Loucy (cell line): ENCODE measurements around the gene CC2D1B.

ENCODE experiments used
- H2AFZ ChIP-seq: fragments of 200-600 bp; sonication (generic); 2 replicates; pipeline ENCODE4 v1.6.0; 2016; ENCODE audit warnings: antibody characterized with exemption, mild to moderate bottlenecking, low read length, moderate library complexity
- H3F3A ChIP-seq: fragments of 200-600 bp; 2 replicates; pipeline ENCODE4 v1.6.0; 2016; ENCODE audit warnings: antibody characterized with exemption, low read depth, mild to moderate bottlenecking
- H3K27me3 ChIP-seq: fragments of 200-600 bp; sonication (generic); 2 replicates; pipeline ENCODE4 v1.6.1; 2014; ENCODE audit warnings: low read length, mild to moderate bottlenecking; ENCODE audit not compliant: insufficient read depth, poor library complexity, severe bottlenecking
- H3K36me3 ChIP-seq: fragments of 200-600 bp; sonication (generic); 2 replicates; pipeline ENCODE4 v1.6.1; 2016; ENCODE audit warnings: low read length; ENCODE audit not compliant: insufficient read depth
- H3K4me1 ChIP-seq: fragments of 200-600 bp; sonication (generic); 2 replicates; pipeline ENCODE4 v1.5.1; 2014; ENCODE audit warnings: low read length, mild to moderate bottlenecking; ENCODE audit not compliant: insufficient read depth, poor library complexity, severe bottlenecking
- H3K4me2 ChIP-seq: fragments of 200-600 bp; sonication (generic); 2 replicates; pipeline ENCODE4 v1.6.0; 2014; ENCODE audit warnings: antibody characterized with exemption, low read length, low read depth, mild to moderate bottlenecking; ENCODE audit not compliant: poor library complexity, severe bottlenecking
- H3K4me3 ChIP-seq: fragments of 200-600 bp; sonication (generic); 2 replicates; pipeline ENCODE4 v1.5.1; 2014; ENCODE audit warnings: low read length, mild to moderate bottlenecking, mixed read lengths; ENCODE audit not compliant: poor library complexity, severe bottlenecking
- H3K79me2 ChIP-seq: fragments of 200-600 bp; sonication (generic); 2 replicates; pipeline ENCODE4 v1.6.1; 2014; ENCODE audit warnings: low read length; ENCODE audit not compliant: insufficient read depth
- H3K9ac ChIP-seq: fragments of 200-600 bp; sonication (generic); 2 replicates; pipeline ENCODE4 v1.6.0; 2014; ENCODE audit warnings: mild to moderate bottlenecking, low read depth, low read length, moderate library complexity; ENCODE audit not compliant: poor library complexity, severe bottlenecking
- H3K9me2 ChIP-seq: fragments of 200-600 bp; sonication (generic); replicated peaks from 2 replicates; pipeline ENCODE4 v1.6.1; 2016; ENCODE audit warnings: low read depth, low read length, mixed read lengths
- H3K9me3 ChIP-seq: fragments of 200-600 bp; sonication (generic); 2 replicates; pipeline ENCODE4 v1.6.1; 2014; ENCODE audit warnings: mild to moderate bottlenecking, antibody characterized with exemption, low read length, low read depth; ENCODE audit not compliant: insufficient read depth
- H4K20me1 ChIP-seq: fragments of 200-600 bp; sonication (generic); 2 replicates; pipeline ENCODE4 v1.6.0; 2014; ENCODE audit warnings: antibody characterized with exemption, low read length, mild to moderate bottlenecking; ENCODE audit not compliant: insufficient read depth, poor library complexity, severe bottlenecking
- CTCF ChIP-seq: fragments of 200-600 bp; sonication (generic); conservative IDR thresholded peaks from 2 replicates; pipeline ENCODE4 v1.5.1; 2014; ENCODE audit warnings: mild to moderate bottlenecking, antibody characterized with exemption, low read length
- EZH2phosphoT487 ChIP-seq: fragments of 200-600 bp; IDR thresholded peaks from 2 replicates; pipeline ENCODE4 v1.6.1; 2018; ENCODE audit warnings: antibody characterized with exemption, mild to moderate bottlenecking, moderate library complexity, borderline replicate concordance

CC2D1B gene

GRCh38 chr1:52404975-52405338 is 39.0 kb upstream of the CC2D1B start:
- Histone ChIP-seq H4K20me1 (peaks cover 38% of the 10 kb centered on the region), H3K9me3 (no peaks in the 10 kb centered on the region), H3F3A (no peaks in the 10 kb centered on the region), H2AFZ (peak overlapping the region; percentile 89; the same call in 1 of the 2 replicates), H3K4me3 (peak overlapping the region; percentile 86), H3K9ac (peak overlapping the region; percentile 89), H3K79me2 (peaks cover 90% of the 10 kb centered on the region), H3K27me3 (no peaks in the 10 kb centered on the region), H3K9me2 (no peaks in the 10 kb centered on the region), H3K4me2 (peak overlapping the region; percentile 90), H3K4me1 (peaks cover 49% of the 10 kb centered on the region), H3K36me3 (peaks cover 30% of the 10 kb centered on the region; the same call in 1 of the 2 replicates)
- TF ChIP-seq CTCF (no peak; the same call in 1 of the 2 replicates), EZH2phosphoT487 (no peak)

GRCh38 chr1:52404116-52404974 is 38.3 kb upstream of the CC2D1B start, which contains the start of the genes ORC1 and PRPF38A:
TSS of gene ORC1 (minus strand) at chr1:52404423. CDS start at chr1:52402223, 2,200 bp downstream.
TSS of gene PRPF38A (plus strand) at chr1:52404602. CDS start at chr1:52404750, 148 bp downstream.
- Histone ChIP-seq H3K4me1 (peaks cover 49% of the 10 kb centered on the region), H3F3A (no peaks in the 10 kb centered on the region), H3K4me3 (peak within 1 kb of the TSS; percentile 86), H3K36me3 (peaks cover 29% of the 10 kb centered on the region; the same call in 1 of the 2 replicates), H2AFZ (peak within 1 kb of the TSS; percentile 89), H3K9me3 (no peaks in the 10 kb centered on the region), H4K20me1 (peaks cover 40% of the 10 kb centered on the region), H3K9ac (peak within 1 kb of the TSS; percentile 89), H3K79me2 (peaks cover 92% of the 10 kb centered on the region), H3K27me3 (no peaks in the 10 kb centered on the region), H3K9me2 (no peaks in the 10 kb centered on the region), H3K4me2 (peak within 1 kb of the TSS; percentile 90)
- TF ChIP-seq EZH2phosphoT487 (no peak), CTCF (peak; percentile 82)

- H3K79me2 ChIP-seq: peaks cover 90% of the 10 kb centered on the region
- no peaks in the 10 kb centered on the region for H3K9me2 ChIP-seq
- H3K27me3 ChIP-seq: no peaks in the 10 kb centered on the region
- peaks cover 40% of the 10 kb centered on the region for H4K20me1 ChIP-seq
- H3K9me3 ChIP-seq: no peaks in the 10 kb centered on the region
- peaks cover 22% of the 10 kb centered on the region; the same call in 1 of the 2 replicates for H3K36me3 ChIP-seq
- peak overlapping the region; percentile 89 for H3K9ac ChIP-seq
- peak overlapping the region; percentile 73 for H3K4me2 ChIP-seq
- no peak for TF ChIP-seq EZH2phosphoT487
- TF ChIP-seq CTCF: no peak
- H3K4me1 ChIP-seq: peaks cover 49% of the 10 kb centered on the region
- peak overlapping the region; percentile 89 for H2AFZ ChIP-seq
- H3F3A ChIP-seq: no peaks in the 10 kb centered on the region
- peak overlapping the region; percentile 86 for H3K4me3 ChIP-seq
Observed at GRCh38 chr1:52403566-52404115, 37.6 kb upstream of the CC2D1B start.
